Caco-2 (cell line): ENCODE measurements around the gene PRR36. TPM values are rescaled to one million over a fixed set of nuclear protein-coding genes. Genes with fewer than 3 reads are reported as not detected.

Experiments
- BruUV-seq: library from RNA; stranded (reverse); fragments of 400-500 nt; replicated peaks from 2 replicates; lab custom pipeline; 2021; lab: Mats Ljungman, UMichigan
- CTCF ChIA-PET: fragments of 300-600 bp; sonication (Branson Sonifier 250); formaldehyde crosslinking; loops from one replicate; lab custom pipeline; 2022; ENCODE audit warnings: antibody characterized with exemption; lab: Charles Lee
- POLR2A ChIA-PET: fragments of 300-600 bp; sonication (Branson Sonifier 250); formaldehyde crosslinking; loops from one replicate; lab custom pipeline; 2022; ENCODE audit warnings: antibody characterized with exemption; lab: Charles Lee
- DNase-seq, 2 experiments: peaks; one replicate each; pipeline versions ENCODE4 v3.0.0 to v3.0.0-alpha.2; 2020 to 2022
- H3K27me3 ChIP-seq: replicated peaks from 2 replicates; pipeline ENCODE4 v1.6.0; 2011; ENCODE audit warnings: low read length; ENCODE audit not compliant: control insufficient read depth, insufficient read depth
- H3K36me3 ChIP-seq: 2 replicates; pipeline ENCODE4 v1.5.1; 2011; ENCODE audit warnings: low read length; ENCODE audit not compliant: control insufficient read depth, insufficient read depth
- H3K4me1 ChIP-seq: fragments of 250-450 bp; sonication (Bioruptor Pico); 2 replicates; pipeline ENCODE4 v1.5.1; 2020; ENCODE audit warnings: mild to moderate bottlenecking
- H3K4me3 ChIP-seq: 2 replicates; pipeline ENCODE4 v1.5.1; 2011; ENCODE audit warnings: low read depth, mild to moderate bottlenecking, control low read depth, low read length
- H3K9me3 ChIP-seq: fragments of 250-450 bp; sonication (Bioruptor Pico); 2 replicates; pipeline ENCODE4 v1.5.1; 2020; ENCODE audit warnings: mild to moderate bottlenecking, moderate library complexity
- H3K27ac Mint-ChIP-seq: one replicate; pipeline ENCODE4 v1.8.0; 2022; ENCODE audit warnings: mixed read lengths; ENCODE audit not compliant: unreplicated experiment
- H3K27me3 Mint-ChIP-seq: one replicate; pipeline ENCODE4 v1.8.0; 2022; ENCODE audit warnings: mixed read lengths; ENCODE audit not compliant: insufficient read depth, unreplicated experiment
- H3K36me3 Mint-ChIP-seq: one replicate; pipeline ENCODE4 v1.8.0; 2022; ENCODE audit warnings: mild to moderate bottlenecking, mixed read lengths; ENCODE audit not compliant: insufficient read depth, unreplicated experiment
- H3K4me1 Mint-ChIP-seq: one replicate; pipeline ENCODE4 v1.8.0; 2022; ENCODE audit warnings: low read depth, mixed read lengths; ENCODE audit not compliant: unreplicated experiment
- H3K4me3 Mint-ChIP-seq: one replicate; pipeline ENCODE4 v1.8.0; 2022; ENCODE audit warnings: mild to moderate bottlenecking, moderate library complexity, mixed read lengths; ENCODE audit not compliant: unreplicated experiment
- H3K9me3 Mint-ChIP-seq: one replicate; pipeline ENCODE4 v1.8.0; 2022; ENCODE audit warnings: mixed read lengths; ENCODE audit not compliant: unreplicated experiment
- intact Hi-C: fragments of 100-400 bp; cut with micrococcal nuclease; formaldehyde crosslinking; loops from one replicate; pipeline ENCODE4 v1.10.0; 2022; ENCODE audit not compliant: unreplicated experiment
- total RNA-seq: library from RNA; stranded (reverse); gene quantifications from 2 replicates; pipeline ENCODE4 v1.2.3, GENCODE V29; 2022
- TF ChIP-seq, protein P1 (sequence below), 2 experiments: fragments of 200-600 bp in 1 of 2; IDR thresholded peaks; 1 replicate in 1 of 2; 2 replicates in 1 of 2; pipeline versions ENCODE4 v1.5.1 to v1.8.0; 2011 to 2022; ENCODE audit warnings: antibody characterized with exemption in 1 of 2, control low read depth in 1 of 2, inconsistent platforms in 1 of 2, low read depth in 1 of 2, low read length in 1 of 2, mild to moderate bottlenecking in 1 of 2, moderate library complexity in 1 of 2; ENCODE audit not compliant: insufficient read depth in 1 of 2, severe bottlenecking in 1 of 2, unreplicated experiment in 1 of 2

Gene PRR36
- total RNA-seq, 1 experiment from 2014 or later, result 3.7 TPM

DNA sequence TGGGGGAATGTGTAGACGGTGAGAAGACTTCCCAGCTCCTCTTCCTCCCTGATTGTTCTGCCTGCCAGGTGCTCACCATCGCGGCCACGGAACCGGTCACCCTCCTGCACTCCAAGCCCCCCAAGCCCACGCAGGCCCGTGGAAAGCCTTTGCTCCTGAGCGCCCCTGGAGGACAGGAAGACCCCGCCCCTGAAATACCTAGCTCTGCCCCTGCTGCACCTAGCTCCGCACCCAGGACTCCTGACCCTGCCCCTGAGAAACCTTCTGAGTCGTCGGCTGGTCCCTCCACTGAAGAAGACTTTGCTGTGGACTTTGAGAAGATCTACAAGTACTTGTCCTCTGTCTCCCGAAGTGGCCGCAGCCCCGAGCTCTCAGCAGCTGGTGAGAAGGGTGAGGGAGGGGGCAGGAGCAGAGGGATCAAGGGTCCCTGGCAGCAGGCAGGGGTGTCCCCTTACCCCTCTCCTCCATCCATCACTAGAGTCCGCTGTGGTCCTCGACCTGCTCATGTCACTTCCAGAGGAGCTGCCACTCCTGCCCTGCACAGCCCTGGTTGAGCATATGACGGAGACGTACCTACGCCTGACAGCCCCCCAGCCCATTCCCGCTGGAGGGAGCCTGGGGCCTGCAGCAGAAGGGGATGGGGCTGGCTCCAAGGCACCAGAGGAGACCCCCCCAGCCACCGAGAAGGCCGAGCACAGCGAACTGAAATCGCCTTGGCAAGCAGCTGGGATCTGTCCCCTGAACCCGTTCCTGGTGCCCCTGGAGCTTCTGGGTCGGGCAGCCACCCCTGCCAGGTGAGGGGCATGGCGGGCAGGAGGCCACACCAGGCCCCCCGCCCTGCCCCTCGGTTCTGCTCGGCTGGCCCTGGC, 48.0 kb upstream of the PRR36 start:
- intact Hi-C loops, result no loop called here
- CTCF ChIA-PET, result interaction anchor here (3.6 kb wide), 1 partner anchor 69 kb away, joined by 21 read pairs; no protein-coding TSS in a partner anchor
- no peak overlapping the region for H3K4me3 ChIP-seq

DNA sequence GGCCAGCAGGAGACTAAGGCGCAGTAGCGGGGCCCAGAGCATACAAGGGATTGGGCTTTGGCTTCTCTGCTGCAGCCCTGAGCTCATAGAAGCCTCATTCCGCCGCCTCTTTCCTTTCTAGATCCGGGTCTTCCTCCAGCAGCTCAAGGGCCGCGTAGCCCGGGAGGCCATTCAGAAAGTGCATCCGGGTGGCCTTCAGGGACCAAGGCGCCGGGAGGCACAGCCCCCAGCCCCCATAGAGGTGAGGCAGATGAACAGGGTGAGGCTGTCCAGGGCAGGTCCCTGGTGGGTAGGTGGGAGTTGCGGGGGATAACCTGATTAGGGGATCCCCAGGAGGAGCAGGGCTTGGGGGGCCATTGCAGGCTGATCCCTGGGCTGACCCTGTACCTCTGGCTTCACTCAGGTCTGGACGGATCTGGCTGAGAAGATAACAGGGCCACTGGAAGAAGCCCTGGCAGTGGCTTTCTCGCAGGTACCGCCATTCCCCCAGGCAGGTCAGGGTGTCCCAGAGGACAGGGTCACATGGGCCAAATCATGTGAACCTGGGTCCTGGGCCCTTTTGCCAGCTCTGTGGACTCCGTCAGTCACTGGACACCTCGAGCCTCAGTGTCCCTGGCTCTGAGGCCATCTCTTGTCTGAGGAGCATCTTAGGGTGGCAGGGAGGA, 47.2 kb upstream of the PRR36 start:
- peaks cover 7% of the 10 kb centered on the region for H3K4me1 Mint-ChIP-seq
- no peaks in the 10 kb centered on the region for H3K27me3 ChIP-seq
- H3K4me3 Mint-ChIP-seq, result peak overlapping the region; percentile 87
- no peaks in the 10 kb centered on the region for H3K27me3 Mint-ChIP-seq
- BruUV-seq, result no TSS peak
- intact Hi-C loops, result no loop called here
- H3K4me3 ChIP-seq, result peak overlapping the region; percentile 41
- H3K9me3 Mint-ChIP-seq, result no peaks in the 10 kb centered on the region
- ChIA-PET CTCF (interaction anchor here (0.7 to 3.6 kb wide), 4 partner anchors 8 to 86 kb away, joined by 4 to 50 read pairs (median 20); no protein-coding TSS in a partner anchor), POLR2A (interaction anchor here (1.0 to 2.3 kb wide), 4 partner anchors 18 to 52 kb away, joined by 3 to 69 read pairs (median 16); partner anchors contain the start of genes MAP2K7 and TIMM44)
- peak overlapping the region; percentile 29 for H3K27ac Mint-ChIP-seq
- no peak for DNase-seq
- H3K36me3 Mint-ChIP-seq, result peaks cover 35% of the 10 kb centered on the region
- no peaks in the 10 kb centered on the region for H3K9me3 ChIP-seq
- H3K4me1 ChIP-seq, result peaks cover 19% of the 10 kb centered on the region
- no peaks in the 10 kb centered on the region for H3K36me3 ChIP-seq
- TF ChIP-seq, protein P1, sequence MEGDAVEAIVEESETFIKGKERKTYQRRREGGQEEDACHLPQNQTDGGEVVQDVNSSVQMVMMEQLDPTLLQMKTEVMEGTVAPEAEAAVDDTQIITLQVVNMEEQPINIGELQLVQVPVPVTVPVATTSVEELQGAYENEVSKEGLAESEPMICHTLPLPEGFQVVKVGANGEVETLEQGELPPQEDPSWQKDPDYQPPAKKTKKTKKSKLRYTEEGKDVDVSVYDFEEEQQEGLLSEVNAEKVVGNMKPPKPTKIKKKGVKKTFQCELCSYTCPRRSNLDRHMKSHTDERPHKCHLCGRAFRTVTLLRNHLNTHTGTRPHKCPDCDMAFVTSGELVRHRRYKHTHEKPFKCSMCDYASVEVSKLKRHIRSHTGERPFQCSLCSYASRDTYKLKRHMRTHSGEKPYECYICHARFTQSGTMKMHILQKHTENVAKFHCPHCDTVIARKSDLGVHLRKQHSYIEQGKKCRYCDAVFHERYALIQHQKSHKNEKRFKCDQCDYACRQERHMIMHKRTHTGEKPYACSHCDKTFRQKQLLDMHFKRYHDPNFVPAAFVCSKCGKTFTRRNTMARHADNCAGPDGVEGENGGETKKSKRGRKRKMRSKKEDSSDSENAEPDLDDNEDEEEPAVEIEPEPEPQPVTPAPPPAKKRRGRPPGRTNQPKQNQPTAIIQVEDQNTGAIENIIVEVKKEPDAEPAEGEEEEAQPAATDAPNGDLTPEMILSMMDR (IDR thresholded peaks at IDR 0.05; ENCODE audit: insufficient read depth in 1 of 2, low read depth in 1 of 2, low read length in 1 of 2, severe bottlenecking in 1 of 2, unreplicated experiment in 1 of 2), result no peak

More for the DNA sequence above, 48.0 kb upstream of the PRR36 start:
- Mint-ChIP-seq H3K36me3 (peaks cover 41% of the 10 kb centered on the region), H3K27ac (no peak overlapping the region), H3K9me3 (no peaks in the 10 kb centered on the region), H3K4me1 (peaks cover 7% of the 10 kb centered on the region), H3K27me3 (no peaks in the 10 kb centered on the region), H3K4me3 (peak overlapping the region; percentile 24)
- POLR2A ChIA-PET, result interaction anchor here (1.0 kb wide), 1 partner anchor 19 kb away, joined by 3 read pairs; no protein-coding TSS in a partner anchor
- Histone ChIP-seq H3K36me3 (no peaks in the 10 kb centered on the region), H3K4me1 (peaks cover 23% of the 10 kb centered on the region), H3K27me3 (no peaks in the 10 kb centered on the region), H3K9me3 (no peaks in the 10 kb centered on the region)
- TF ChIP-seq, protein P1 (IDR thresholded peaks at IDR 0.05; ENCODE audit: insufficient read depth in 1 of 2, low read depth in 1 of 2, low read length in 1 of 2, severe bottlenecking in 1 of 2, unreplicated experiment in 1 of 2), result no peak
- TSS peak; percentile 35 for BruUV-seq
- DNase-seq, result no peak
